ENCODE measurements around the gene LAMTOR3. TPM values are rescaled to one million over a fixed set of nuclear protein-coding genes. Genes with fewer than 3 reads are reported as not detected.
"Not testable (repeated sequence)": the region's sequence is repeated elsewhere in the genome, so short reads cannot be mapped to it uniquely, and the experiment has no call there.

Gene LAMTOR3
- total and polyA plus RNA-seq, 2 experiments from 2014 or later = 126 to 143 TPM

DNA sequence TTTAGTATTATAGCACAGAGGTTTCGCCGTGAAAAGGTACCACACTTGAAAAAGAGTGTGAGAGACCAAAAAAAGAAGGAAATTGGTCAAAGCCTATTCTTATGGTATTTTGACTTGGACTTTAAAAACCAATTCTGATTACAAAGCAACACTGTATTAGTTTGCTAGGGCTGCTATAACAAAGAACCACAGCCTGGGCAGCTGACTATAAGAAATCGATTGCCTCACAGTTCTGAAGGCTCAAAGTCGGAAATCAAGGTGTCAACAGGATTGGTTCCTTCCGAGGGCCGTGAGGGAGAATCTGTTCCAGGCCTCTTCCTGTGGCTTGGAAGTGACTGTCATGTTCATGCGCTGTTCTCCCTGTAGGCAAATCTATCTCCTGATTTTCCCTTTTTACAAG, 59.7 kb downstream of the LAMTOR3 start:
- no peak overlapping the region for H3K4me3 ChIP-seq
- 97% methylated on average over 7 of the region's 7 CpGs for WGBS (ENCODE audit: low lambda C conversion rate, missing lambda C conversion rate)

DNA sequence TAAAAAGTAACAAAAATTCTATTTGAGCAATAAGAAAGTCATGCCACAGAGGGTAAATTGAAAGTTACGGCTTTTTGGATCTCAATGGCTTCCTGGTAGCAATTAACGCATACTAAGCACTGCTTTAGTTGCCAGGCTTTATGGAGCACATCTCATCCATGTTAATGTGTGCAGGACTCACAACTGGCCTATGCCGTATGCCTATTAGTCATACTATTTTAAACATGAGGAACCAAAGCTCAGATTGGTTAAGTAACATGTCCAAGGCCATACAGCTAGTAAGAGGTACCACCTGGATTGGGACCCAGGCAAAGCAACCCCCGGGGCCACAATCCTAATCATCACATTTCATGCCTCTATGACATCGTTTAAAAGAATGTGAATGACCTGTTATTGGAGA, 60.5 kb downstream of the LAMTOR3 start:
- Histone ChIP-seq H3K4me1 (ENCODE audit: insufficient read depth) (peaks cover 11% of the 10 kb centered on the region), H3K9me2 (replicated peaks; ENCODE audit: insufficient read depth) (no peaks in the 10 kb centered on the region), H3K4me3 (no peak overlapping the region), H2AFZ (no peak overlapping the region), H3K36me3 (replicated peaks; ENCODE audit: insufficient read depth, low read depth) (no peaks in the 10 kb centered on the region), H3K4me2 (no peak overlapping the region), H3K27me3 (no peaks in the 10 kb centered on the region), H4K20me1 (ENCODE audit: insufficient read depth, poor library complexity, severe bottlenecking) (no peaks in the 10 kb centered on the region), H3K79me2 (no peaks in the 10 kb centered on the region), H3K9me3 (ENCODE audit: low read depth) (no peaks in the 10 kb centered on the region), H3K27ac (no peak overlapping the region)
- TF ChIP-seq EZH2phosphoT487 (IDR thresholded peaks at IDR 0.05; ENCODE audit: low read depth, severe bottlenecking, unreplicated experiment) (no peak), EZH2 (IDR thresholded peaks at IDR 0.05; ENCODE audit: borderline replicate concordance) (no peak)
- TF ChIP-seq, protein P1, sequence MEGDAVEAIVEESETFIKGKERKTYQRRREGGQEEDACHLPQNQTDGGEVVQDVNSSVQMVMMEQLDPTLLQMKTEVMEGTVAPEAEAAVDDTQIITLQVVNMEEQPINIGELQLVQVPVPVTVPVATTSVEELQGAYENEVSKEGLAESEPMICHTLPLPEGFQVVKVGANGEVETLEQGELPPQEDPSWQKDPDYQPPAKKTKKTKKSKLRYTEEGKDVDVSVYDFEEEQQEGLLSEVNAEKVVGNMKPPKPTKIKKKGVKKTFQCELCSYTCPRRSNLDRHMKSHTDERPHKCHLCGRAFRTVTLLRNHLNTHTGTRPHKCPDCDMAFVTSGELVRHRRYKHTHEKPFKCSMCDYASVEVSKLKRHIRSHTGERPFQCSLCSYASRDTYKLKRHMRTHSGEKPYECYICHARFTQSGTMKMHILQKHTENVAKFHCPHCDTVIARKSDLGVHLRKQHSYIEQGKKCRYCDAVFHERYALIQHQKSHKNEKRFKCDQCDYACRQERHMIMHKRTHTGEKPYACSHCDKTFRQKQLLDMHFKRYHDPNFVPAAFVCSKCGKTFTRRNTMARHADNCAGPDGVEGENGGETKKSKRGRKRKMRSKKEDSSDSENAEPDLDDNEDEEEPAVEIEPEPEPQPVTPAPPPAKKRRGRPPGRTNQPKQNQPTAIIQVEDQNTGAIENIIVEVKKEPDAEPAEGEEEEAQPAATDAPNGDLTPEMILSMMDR (IDR thresholded peaks at IDR 0.05; ENCODE audit: poor library complexity) = no peak
- 86% methylated on average over 5 of the region's 5 CpGs for WGBS (ENCODE audit: low lambda C conversion rate, missing lambda C conversion rate)
- DNase-seq (ENCODE audit: low spot score) = no peak

More for the DNA sequence above, 59.7 kb downstream of the LAMTOR3 start:
- DNase-seq (ENCODE audit: low spot score) = no peak
- Histone ChIP-seq H3K36me3 (replicated peaks; ENCODE audit: insufficient read depth, low read depth) (no peaks in the 10 kb centered on the region), H3K4me1 (ENCODE audit: insufficient read depth) (peaks cover 11% of the 10 kb centered on the region), H2AFZ (no peak overlapping the region), H4K20me1 (ENCODE audit: insufficient read depth, poor library complexity, severe bottlenecking) (no peaks in the 10 kb centered on the region), H3K9me3 (ENCODE audit: low read depth) (no peaks in the 10 kb centered on the region), H3K9me2 (replicated peaks; ENCODE audit: insufficient read depth) (no peaks in the 10 kb centered on the region), H3K27ac (no peak overlapping the region), H3K27me3 (no peaks in the 10 kb centered on the region), H3K4me2 (no peak overlapping the region), H3K79me2 (no peaks in the 10 kb centered on the region)
- TF ChIP-seq EZH2 (IDR thresholded peaks at IDR 0.05; ENCODE audit: borderline replicate concordance) = no peak
- TF ChIP-seq EZH2phosphoT487 (IDR thresholded peaks at IDR 0.05; ENCODE audit: low read depth, severe bottlenecking, unreplicated experiment) = no peak
- TF ChIP-seq, protein P1 (IDR thresholded peaks at IDR 0.05; ENCODE audit: poor library complexity) = no peak

DNA sequence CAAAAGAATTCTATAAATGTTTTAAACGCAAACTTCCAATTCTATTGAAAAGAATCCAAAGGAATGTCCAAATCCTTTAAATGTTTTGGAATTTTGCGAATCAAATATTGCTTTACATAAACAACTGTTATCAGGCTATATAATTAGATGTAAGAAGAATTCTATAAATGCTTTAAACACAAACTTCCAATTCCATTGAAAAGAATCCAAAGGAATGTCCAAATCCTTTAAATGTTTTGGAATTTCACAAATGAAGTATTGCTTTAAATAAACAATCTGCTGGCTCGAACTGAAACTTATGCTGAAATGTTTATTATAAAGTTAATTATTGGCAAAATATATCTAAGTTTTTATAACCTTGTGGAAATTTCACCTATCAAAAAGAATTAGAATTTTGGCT, 61.5 kb downstream of the LAMTOR3 start:
- peaks cover 11% of the 10 kb centered on the region for H3K4me1 ChIP-seq (ENCODE audit: insufficient read depth)
- H3K27me3 ChIP-seq = no peaks in the 10 kb centered on the region
- WGBS (ENCODE audit: low lambda C conversion rate, missing lambda C conversion rate) = 59% methylated on average over 3 of the region's 3 CpGs
- H2AFZ ChIP-seq = no peak overlapping the region
- H3K27ac ChIP-seq = no peak overlapping the region
- no peak overlapping the region for H3K4me2 ChIP-seq
- H3K9me2 ChIP-seq (replicated peaks; ENCODE audit: insufficient read depth) = no peaks in the 10 kb centered on the region
- no peak overlapping the region for H3K4me3 ChIP-seq
- no peaks in the 10 kb centered on the region for H4K20me1 ChIP-seq (ENCODE audit: insufficient read depth, poor library complexity, severe bottlenecking)
- DNase-seq (ENCODE audit: low spot score) = no peak
- no peaks in the 10 kb centered on the region for H3K79me2 ChIP-seq
- H3K9me3 ChIP-seq (ENCODE audit: low read depth) = no peaks in the 10 kb centered on the region
- no peaks in the 10 kb centered on the region for H3K36me3 ChIP-seq (replicated peaks; ENCODE audit: insufficient read depth, low read depth)
- TF ChIP-seq, protein P1 (IDR thresholded peaks at IDR 0.05; ENCODE audit: poor library complexity) = no peak
- TF ChIP-seq EZH2phosphoT487 (IDR thresholded peaks at IDR 0.05; ENCODE audit: low read depth, severe bottlenecking, unreplicated experiment) (no peak), EZH2 (IDR thresholded peaks at IDR 0.05; ENCODE audit: borderline replicate concordance) (no peak)

DNA sequence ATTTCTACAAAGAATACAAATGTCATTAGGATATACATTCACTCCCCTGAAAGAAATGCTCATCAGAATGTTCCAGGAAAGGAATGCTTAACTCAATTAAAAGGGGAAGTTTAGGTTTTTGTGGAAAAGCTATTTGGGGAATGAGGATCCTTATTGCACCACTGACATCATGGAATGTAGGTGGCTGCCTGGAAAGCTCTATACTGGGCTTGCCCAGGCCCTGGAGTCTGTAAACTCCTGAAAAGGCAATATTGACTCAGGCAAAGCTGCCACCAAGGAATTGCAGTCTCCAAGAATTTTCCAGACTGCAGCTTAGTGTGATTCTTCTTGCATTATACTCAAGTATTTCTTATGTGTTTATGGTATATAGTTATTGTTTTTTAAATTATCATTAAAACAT, 61.9 kb downstream of the LAMTOR3 start:
- no peaks in the 10 kb centered on the region for H3K9me2 ChIP-seq (replicated peaks; ENCODE audit: insufficient read depth)
- peak overlapping the region; percentile 52 for H3K27ac ChIP-seq
- no peaks in the 10 kb centered on the region for H3K36me3 ChIP-seq (replicated peaks; ENCODE audit: insufficient read depth, low read depth)
- H3K4me3 ChIP-seq = no peak overlapping the region
- H3K27me3 ChIP-seq = no peaks in the 10 kb centered on the region
- peak; percentile 33 for DNase-seq (ENCODE audit: low spot score)
- no peak overlapping the region for H3K4me2 ChIP-seq
- H4K20me1 ChIP-seq (ENCODE audit: insufficient read depth, poor library complexity, severe bottlenecking) = no peaks in the 10 kb centered on the region
- no peaks in the 10 kb centered on the region for H3K79me2 ChIP-seq
- no peaks in the 10 kb centered on the region for H3K9me3 ChIP-seq (ENCODE audit: low read depth)
- H2AFZ ChIP-seq = no peak overlapping the region
- peaks cover 11% of the 10 kb centered on the region for H3K4me1 ChIP-seq (ENCODE audit: insufficient read depth)
- no peak for TF ChIP-seq EZH2 (IDR thresholded peaks at IDR 0.05; ENCODE audit: borderline replicate concordance)
- TF ChIP-seq, protein P1 (IDR thresholded peaks at IDR 0.05; ENCODE audit: poor library complexity) = no peak
- no peak for TF ChIP-seq EZH2phosphoT487 (IDR thresholded peaks at IDR 0.05; ENCODE audit: low read depth, severe bottlenecking, unreplicated experiment)

DNA sequence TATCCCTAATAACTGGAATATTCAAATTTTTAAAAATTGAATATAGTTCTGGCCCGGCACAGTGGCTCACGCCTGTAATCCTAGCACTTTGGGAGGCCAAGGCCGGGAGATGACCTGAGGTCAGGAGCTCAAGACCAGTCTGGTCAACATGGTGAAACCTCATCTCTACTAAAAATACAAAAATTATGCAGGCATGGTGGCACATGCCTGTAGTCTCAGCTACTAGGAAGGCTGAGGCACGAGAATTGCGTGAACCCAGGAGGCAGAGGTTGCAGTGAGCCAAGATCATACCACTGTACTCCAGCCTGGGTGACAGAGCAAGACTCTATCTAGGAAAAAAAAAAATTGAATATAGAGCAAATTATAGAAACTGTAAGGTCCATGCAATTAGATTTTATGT, 64.2 kb downstream of the LAMTOR3 start:
- H3K27ac ChIP-seq; DNase-seq (ENCODE audit: low spot score); H4K20me1 ChIP-seq (ENCODE audit: insufficient read depth, poor library complexity, severe bottlenecking); H3K9me3 ChIP-seq (ENCODE audit: low read depth); H2AFZ ChIP-seq; H3K36me3 ChIP-seq (replicated peaks; ENCODE audit: insufficient read depth, low read depth); H3K4me3 ChIP-seq; H3K79me2 ChIP-seq; H3K9me2 ChIP-seq (replicated peaks; ENCODE audit: insufficient read depth); H3K4me2 ChIP-seq; H3K27me3 ChIP-seq: not testable (repeated sequence)
- peaks cover 11% of the 10 kb centered on the region for H3K4me1 ChIP-seq (ENCODE audit: insufficient read depth)
- WGBS (ENCODE audit: low lambda C conversion rate, missing lambda C conversion rate) = 96% methylated on average over 5 of the region's 5 CpGs

All from hepatocyte (in vitro differentiated cells).